Kidney epithelial cell (primary cell): ENCODE measurements around the gene PHF11. TPM values are rescaled to one million over a fixed set of nuclear protein-coding genes. Genes with fewer than 3 reads are reported as not detected.

Source experiments
- DNase-seq: peaks from one replicate; pipeline ENCODE4 v3.0.0-alpha.2; 2010; ENCODE audit warnings: low read depth
- H3K27me3 ChIP-seq: 2 replicates; pipeline ENCODE4 v1.6.0; 2011; ENCODE audit warnings: low read length; ENCODE audit not compliant: control insufficient read depth, insufficient read depth
- H3K36me3 ChIP-seq: 2 replicates; pipeline ENCODE4 v1.5.1; 2011; ENCODE audit warnings: low read length; ENCODE audit not compliant: control insufficient read depth, insufficient read depth
- H3K4me3 ChIP-seq: 2 replicates; pipeline ENCODE4 v1.5.1; 2011; ENCODE audit warnings: low read depth, mild to moderate bottlenecking, control low read depth, low read length
- CTCF ChIP-seq: IDR thresholded peaks from 2 replicates; pipeline ENCODE4 v1.5.1; 2011; ENCODE audit warnings: mild to moderate bottlenecking, moderate library complexity, low read length, control low read depth, inconsistent platforms; ENCODE audit not compliant: insufficient read depth, poor library complexity, severe bottlenecking
- total RNA-seq: library from RNA; depleted of rRNA; stranded (reverse); fragments of >200 nt; gene quantifications from 2 replicates; pipeline ENCODE4 v1.2.3, GENCODE V29; 2015

Gene PHF11
- total RNA-seq, 1 donor from 2014 or later: 24.9 TPM

- no peak for TF ChIP-seq CTCF
- DNase-seq: no peak
- H3K36me3 ChIP-seq: no peaks in the 10 kb centered on the region
- no peaks in the 10 kb centered on the region for H3K27me3 ChIP-seq
- no peak overlapping the region for H3K4me3 ChIP-seq
Observed at GRCh38 chr13:49464085-49464484, 31.7 kb upstream of the PHF11 start.

- TF ChIP-seq CTCF: no peak
- no peak overlapping the region for H3K4me3 ChIP-seq
- DNase-seq: no peak
- H3K36me3 ChIP-seq: no peaks in the 10 kb centered on the region
- no peaks in the 10 kb centered on the region for H3K27me3 ChIP-seq
Observed at GRCh38 chr13:49464621-49465325, 31.0 kb upstream of the PHF11 start.

GRCh38 chr13:49466292-49466838 lies 29.4 kb upstream of the PHF11 start:
- Histone ChIP-seq H3K36me3 (no peaks in the 10 kb centered on the region), H3K4me3 (no peak overlapping the region), H3K27me3 (no peaks in the 10 kb centered on the region)
- no peak for DNase-seq
- no peak for TF ChIP-seq CTCF

GRCh38 chr13:49472186-49472585 lies 23.6 kb upstream of the PHF11 start:
- no peak for TF ChIP-seq CTCF
- no peaks in the 10 kb centered on the region for H3K36me3 ChIP-seq
- DNase-seq: no peak
- no peaks in the 10 kb centered on the region for H3K27me3 ChIP-seq
- H3K4me3 ChIP-seq: no peak overlapping the region

- Histone ChIP-seq H3K36me3 (no peaks in the 10 kb centered on the region), H3K4me3 (no peak overlapping the region), H3K27me3 (no peaks in the 10 kb centered on the region)
- no peak for DNase-seq
- TF ChIP-seq CTCF: no peak
Observed at GRCh38 chr13:49476529-49476928, 19.2 kb upstream of the PHF11 start.

GRCh38 chr13:49481788-49482187 lies 14.0 kb upstream of the PHF11 start:
- no peak for DNase-seq
- no peak overlapping the region for H3K4me3 ChIP-seq
- no peaks in the 10 kb centered on the region for H3K27me3 ChIP-seq
- peaks cover 1% of the 10 kb centered on the region for H3K36me3 ChIP-seq
- no peak for TF ChIP-seq CTCF
